Measurements from ENCODE around the gene TMEM127. TPM values are rescaled to one million over a fixed set of nuclear protein-coding genes. Genes with fewer than 3 reads are reported as not detected.

The TMEM127 gene
- total RNA-seq, 2 donors from 2014 or later: 40.4 to 50.4 TPM

- no peak overlapping the region for H3K27ac ChIP-seq
- WGBS: 43% methylated on average over 2 of the region's 2 CpGs
- TF ChIP-seq, protein P1, sequence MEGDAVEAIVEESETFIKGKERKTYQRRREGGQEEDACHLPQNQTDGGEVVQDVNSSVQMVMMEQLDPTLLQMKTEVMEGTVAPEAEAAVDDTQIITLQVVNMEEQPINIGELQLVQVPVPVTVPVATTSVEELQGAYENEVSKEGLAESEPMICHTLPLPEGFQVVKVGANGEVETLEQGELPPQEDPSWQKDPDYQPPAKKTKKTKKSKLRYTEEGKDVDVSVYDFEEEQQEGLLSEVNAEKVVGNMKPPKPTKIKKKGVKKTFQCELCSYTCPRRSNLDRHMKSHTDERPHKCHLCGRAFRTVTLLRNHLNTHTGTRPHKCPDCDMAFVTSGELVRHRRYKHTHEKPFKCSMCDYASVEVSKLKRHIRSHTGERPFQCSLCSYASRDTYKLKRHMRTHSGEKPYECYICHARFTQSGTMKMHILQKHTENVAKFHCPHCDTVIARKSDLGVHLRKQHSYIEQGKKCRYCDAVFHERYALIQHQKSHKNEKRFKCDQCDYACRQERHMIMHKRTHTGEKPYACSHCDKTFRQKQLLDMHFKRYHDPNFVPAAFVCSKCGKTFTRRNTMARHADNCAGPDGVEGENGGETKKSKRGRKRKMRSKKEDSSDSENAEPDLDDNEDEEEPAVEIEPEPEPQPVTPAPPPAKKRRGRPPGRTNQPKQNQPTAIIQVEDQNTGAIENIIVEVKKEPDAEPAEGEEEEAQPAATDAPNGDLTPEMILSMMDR (IDR thresholded peaks at IDR 0.05): no peak
- TF ChIP-seq POLR2AphosphoS5 (IDR thresholded peaks at IDR 0.05): no peak
- TF ChIP-seq POLR2A (IDR thresholded peaks at IDR 0.05): no peak
Observed at GRCh38 chr2:96241227-96241626, 24.6 kb downstream of the TMEM127 start.

DNA sequence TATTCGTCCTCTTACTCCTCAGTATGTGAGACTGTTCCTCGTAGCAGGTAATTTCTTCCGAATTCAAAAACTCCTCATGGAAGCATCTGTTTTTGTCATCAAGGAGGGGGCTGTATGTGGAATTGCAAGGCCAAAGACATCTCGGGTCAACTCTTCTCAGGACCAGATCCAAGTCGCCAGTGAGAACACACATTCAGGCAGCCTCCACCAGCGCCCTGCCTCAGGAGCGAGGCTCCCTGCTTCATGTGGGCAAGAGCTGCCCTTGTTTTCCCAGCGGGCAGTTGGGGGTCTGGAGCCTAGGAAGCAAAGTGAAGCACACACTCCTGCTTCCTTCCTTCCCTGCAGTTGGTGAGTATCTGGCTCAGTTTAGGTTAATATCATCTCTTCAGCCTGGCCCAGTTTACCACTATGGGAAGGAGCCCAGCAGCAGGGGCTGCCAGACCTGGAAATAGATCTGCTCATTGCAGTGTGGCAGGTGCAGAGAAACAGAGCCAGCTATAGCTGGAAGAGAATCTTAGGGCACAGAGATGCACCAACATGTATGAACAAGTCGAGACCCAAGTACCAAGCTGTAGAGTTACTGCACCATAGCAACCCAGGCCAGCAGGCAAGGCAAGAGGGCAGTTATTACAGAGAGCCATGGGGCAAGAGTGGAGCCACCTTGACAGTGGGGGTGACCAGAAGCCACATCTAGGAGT is 25.3 kb downstream of the TMEM127 start:
- no peak for DNase-seq (ENCODE audit: low spot score)
- TF ChIP-seq POLR2A (IDR thresholded peaks at IDR 0.05): no peak
- Histone ChIP-seq H3K36me3 (no peaks in the 10 kb centered on the region), H3K27ac (no peak overlapping the region), H3K4me1 (replicated peaks) (no peaks in the 10 kb centered on the region), H3K4me3 (no peak overlapping the region), H3K9me3 (no peaks in the 10 kb centered on the region), H3K27me3 (replicated peaks; ENCODE audit: insufficient read depth) (no peaks in the 10 kb centered on the region)
- 85% methylated on average over 9 of the region's 9 CpGs for WGBS
- intact Hi-C loops (cut with DNase I): no loop called here

More at GRCh38 chr2:96241227-96241626, 24.6 kb downstream of the TMEM127 start:
- no peak overlapping the region for H3K4me3 ChIP-seq
- H3K4me1 ChIP-seq (replicated peaks): no peaks in the 10 kb centered on the region
- H3K36me3 ChIP-seq: no peaks in the 10 kb centered on the region
- DNase-seq (ENCODE audit: low spot score): no peak
- no peaks in the 10 kb centered on the region for H3K27me3 ChIP-seq (replicated peaks; ENCODE audit: insufficient read depth)
- intact Hi-C loops (cut with DNase I): no loop called here
- no peaks in the 10 kb centered on the region for H3K9me3 ChIP-seq

DNA sequence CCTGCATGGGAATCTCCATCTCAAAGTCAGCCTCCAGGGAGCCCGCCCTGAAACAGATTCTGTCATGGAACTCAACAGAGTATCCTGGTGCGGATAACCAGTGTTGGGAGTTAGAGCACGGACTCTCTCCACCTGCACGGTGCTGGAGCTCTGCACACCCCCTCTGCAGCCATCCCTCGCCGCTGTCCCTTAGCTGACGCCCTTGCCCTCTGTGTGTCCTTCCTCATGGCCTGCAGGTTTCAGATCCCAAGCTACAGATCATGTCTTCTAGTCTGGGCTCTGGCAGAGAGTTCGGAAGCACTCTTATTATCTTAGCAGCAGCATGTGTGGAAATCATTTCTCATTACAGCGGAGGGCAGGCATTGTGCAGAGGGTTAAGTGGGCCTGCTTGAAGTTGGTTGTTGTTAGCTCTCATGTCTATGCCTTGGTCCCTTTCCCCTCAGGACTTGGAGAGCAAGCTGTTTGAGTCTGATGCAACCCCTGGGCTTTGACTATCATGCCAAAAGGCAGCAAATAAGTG is 26.0 kb downstream of the TMEM127 start:
- 89% methylated on average over 9 of the region's 9 CpGs for WGBS
- TF ChIP-seq, protein P1 (IDR thresholded peaks at IDR 0.05): no peak
- intact Hi-C loops (cut with DNase I): no loop called here

DNA sequence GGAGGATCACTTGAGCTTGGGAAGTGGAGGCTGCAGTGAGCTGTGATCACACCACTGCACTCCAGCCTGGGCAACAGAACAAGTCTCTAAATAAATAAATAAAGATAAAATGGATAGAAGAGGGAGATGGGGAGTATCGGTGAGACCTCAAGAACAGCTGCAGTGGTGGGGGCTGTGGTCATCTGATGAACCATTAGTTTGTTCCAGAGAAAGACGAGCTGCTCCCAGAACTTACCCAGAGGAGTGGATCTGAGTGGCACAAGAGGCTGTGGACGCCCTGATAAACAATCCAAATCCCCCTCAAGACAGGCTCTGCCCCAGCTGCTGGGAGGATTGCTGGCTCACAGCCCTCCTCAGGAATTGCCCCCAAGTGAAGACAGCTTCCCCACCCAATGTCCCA is 26.7 kb downstream of the TMEM127 start:
- Histone ChIP-seq H3K27ac (no peak overlapping the region), H3K36me3 (no peaks in the 10 kb centered on the region), H3K9me3 (no peaks in the 10 kb centered on the region), H3K4me1 (replicated peaks) (no peaks in the 10 kb centered on the region), H3K27me3 (replicated peaks; ENCODE audit: insufficient read depth) (no peaks in the 10 kb centered on the region), H3K4me3 (no peak overlapping the region)
- 93% methylated on average over 3 of the region's 3 CpGs for WGBS
- intact Hi-C loops (cut with DNase I): no loop called here
- no peak for DNase-seq (ENCODE audit: low spot score)
- TF ChIP-seq POLR2AphosphoS5 (IDR thresholded peaks at IDR 0.05) (no peak), POLR2A (IDR thresholded peaks at IDR 0.05) (no peak)
- TF ChIP-seq, protein P1 (IDR thresholded peaks at IDR 0.05): no peak

More for the DNA sequence above, 26.0 kb downstream of the TMEM127 start:
- Histone ChIP-seq H3K4me1 (replicated peaks) (no peaks in the 10 kb centered on the region), H3K4me3 (no peak overlapping the region), H3K36me3 (no peaks in the 10 kb centered on the region), H3K9me3 (no peaks in the 10 kb centered on the region), H3K27ac (no peak overlapping the region), H3K27me3 (replicated peaks; ENCODE audit: insufficient read depth) (no peaks in the 10 kb centered on the region)
- DNase-seq (ENCODE audit: low spot score): no peak

GRCh38 chr2:96238266-96238665 is 27.5 kb downstream of the TMEM127 start:
- intact Hi-C loops (cut with DNase I): no loop called here
- no peak overlapping the region for H3K4me3 ChIP-seq
- no peaks in the 10 kb centered on the region for H3K27me3 ChIP-seq (replicated peaks; ENCODE audit: insufficient read depth)
- TF ChIP-seq POLR2A (IDR thresholded peaks at IDR 0.05) (no peak), POLR2AphosphoS5 (IDR thresholded peaks at IDR 0.05) (no peak)
- TF ChIP-seq, protein P1 (IDR thresholded peaks at IDR 0.05): no peak
- no peaks in the 10 kb centered on the region for H3K4me1 ChIP-seq (replicated peaks)
- H3K9me3 ChIP-seq: no peaks in the 10 kb centered on the region
- H3K27ac ChIP-seq: no peak overlapping the region
- no peaks in the 10 kb centered on the region for H3K36me3 ChIP-seq
- WGBS: 97% methylated on average over 3 of the region's 3 CpGs
- DNase-seq (ENCODE audit: low spot score): no peak
